ENCODE measurements around the gene C2orf76.

The C2orf76 gene

GRCh38 chr2:119324685-119325270 lies 41.9 kb downstream of the C2orf76 start:
- no peak for TF ChIP-seq CTCF (IDR thresholded peaks at IDR 0.05; ENCODE audit: insufficient read depth, low read depth, low read length, missing control alignments)
- no peak overlapping the region for H3K4me3 ChIP-seq (ENCODE audit: low read depth, low read length)
- DNase-seq (ENCODE audit: low read depth) = no peak

DNA sequence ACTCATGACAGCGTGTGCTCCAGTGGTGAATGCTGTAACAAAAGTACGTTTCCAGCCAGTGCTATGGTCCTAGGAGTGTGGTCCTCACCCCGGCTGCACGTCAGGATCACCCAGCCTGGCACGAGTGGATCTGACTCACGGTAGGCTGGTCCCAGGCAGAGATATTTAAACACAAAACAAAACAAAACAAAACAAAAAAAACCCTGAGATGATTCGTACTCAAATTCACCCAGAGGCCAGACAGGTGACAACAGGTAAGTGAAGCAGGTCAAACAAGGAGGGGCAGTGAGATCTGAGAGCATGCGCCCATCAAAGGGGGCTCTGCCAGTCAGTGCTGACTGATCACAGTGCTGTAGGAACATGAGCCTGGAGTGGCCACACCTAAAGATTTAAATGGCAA lies 43.2 kb downstream of the C2orf76 start:
- DNase-seq (ENCODE audit: low read depth) = no peak
- no peak for TF ChIP-seq CTCF (IDR thresholded peaks at IDR 0.05; ENCODE audit: insufficient read depth, low read depth, low read length, missing control alignments)
- no peak overlapping the region for H3K4me3 ChIP-seq (ENCODE audit: low read depth, low read length)

- H3K4me3 ChIP-seq (ENCODE audit: low read depth, low read length) = no peak overlapping the region
- DNase-seq (ENCODE audit: low read depth) = no peak
- TF ChIP-seq CTCF (IDR thresholded peaks at IDR 0.05; ENCODE audit: insufficient read depth, low read depth, low read length, missing control alignments) = no peak
Measured at GRCh38 chr2:119319593-119319992, 47.0 kb downstream of the C2orf76 start.

DNA sequence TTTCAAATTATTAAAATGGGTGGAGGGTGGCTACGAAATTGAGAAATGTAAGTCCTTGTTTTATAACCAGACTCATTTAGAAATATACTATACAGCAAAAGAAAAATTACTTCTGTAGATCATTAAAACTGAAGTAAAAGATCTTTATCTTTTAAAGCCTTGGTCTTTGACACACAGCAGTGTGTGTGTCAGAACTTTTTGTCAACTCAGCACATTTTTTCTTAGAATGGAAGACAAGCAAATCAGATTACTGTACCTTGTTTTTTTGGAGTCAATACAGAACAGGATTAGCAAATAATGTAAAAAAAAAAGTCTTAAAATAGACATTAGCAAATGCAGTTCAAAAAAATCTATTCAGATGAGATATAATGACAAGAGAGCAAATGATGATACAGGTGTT lies 49.1 kb downstream of the C2orf76 start:
- DNase-seq (ENCODE audit: low read depth) = no peak
- no peak for TF ChIP-seq CTCF (IDR thresholded peaks at IDR 0.05; ENCODE audit: insufficient read depth, low read depth, low read length, missing control alignments)

DNA sequence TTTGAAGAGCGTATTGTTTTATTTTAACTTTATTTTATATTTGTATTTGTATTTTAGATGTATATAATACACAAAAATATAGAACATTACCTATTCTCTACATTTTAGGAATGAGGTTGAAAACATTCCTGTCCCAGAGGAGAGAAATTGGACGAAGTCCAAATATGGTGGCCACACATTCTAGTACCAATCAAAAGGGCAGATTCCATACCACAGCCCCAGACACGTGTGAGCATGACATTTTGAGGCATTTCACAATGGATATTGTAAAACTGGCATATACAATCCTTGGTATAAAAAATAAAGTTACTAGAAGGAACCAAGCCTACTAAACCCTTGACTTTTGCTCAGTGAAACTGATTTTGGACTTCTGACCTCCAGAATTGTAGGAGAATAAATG lies 50.6 kb downstream of the C2orf76 start:
- DNase-seq (ENCODE audit: low read depth) = no peak
- no peak overlapping the region for H3K4me3 ChIP-seq (ENCODE audit: low read depth, low read length)
- no peak for TF ChIP-seq CTCF (IDR thresholded peaks at IDR 0.05; ENCODE audit: insufficient read depth, low read depth, low read length, missing control alignments)

More for the DNA sequence above, 49.1 kb downstream of the C2orf76 start:
- H3K4me3 ChIP-seq (ENCODE audit: low read depth, low read length) = no peak overlapping the region

- no peak for TF ChIP-seq CTCF (IDR thresholded peaks at IDR 0.05; ENCODE audit: insufficient read depth, low read depth, low read length, missing control alignments)
- no peak overlapping the region for H3K4me3 ChIP-seq (ENCODE audit: low read depth, low read length)
- DNase-seq (ENCODE audit: low read depth) = no peak
Measured at GRCh38 chr2:119315241-119315925, 51.3 kb downstream of the C2orf76 start.

DNA sequence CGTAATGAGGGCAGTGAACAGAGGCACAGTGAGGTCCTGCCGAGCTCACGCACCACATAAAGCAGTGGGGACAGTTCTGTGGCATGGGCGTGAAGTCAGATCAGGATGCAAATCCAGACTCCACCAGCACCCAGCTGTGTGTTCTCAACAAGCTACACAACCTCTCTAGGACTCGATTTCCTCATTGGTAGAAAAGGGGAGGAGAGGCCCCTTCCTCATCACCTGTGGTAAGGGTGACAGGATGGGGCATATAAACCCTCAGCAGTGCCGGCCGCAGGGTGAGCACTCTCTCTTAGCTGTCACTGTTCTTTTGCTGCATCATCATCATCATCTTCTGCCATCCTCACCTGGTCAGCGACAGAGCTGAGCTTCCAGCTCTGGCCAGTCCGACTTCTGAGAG lies 54.8 kb downstream of the C2orf76 start:
- no peak for TF ChIP-seq CTCF (IDR thresholded peaks at IDR 0.05; ENCODE audit: insufficient read depth, low read depth, low read length, missing control alignments)
- H3K4me3 ChIP-seq (ENCODE audit: low read depth, low read length) = no peak overlapping the region
- no peak for DNase-seq (ENCODE audit: low read depth)
